Measurements from ENCODE around the gene CEP20.

- TF ChIP-seq CTCF (IDR thresholded peaks at IDR 0.05) (no peak), REST (IDR thresholded peaks at IDR 0.05; ENCODE audit: insufficient read depth in 1 of 2, low read depth in 2 of 2, low read length in 1 of 2) (no peak)
Observed at GRCh38 chr16:15873737-15874136, 14.7 kb downstream of the CEP20 start.
